ENCODE measurements around the gene ECI2. TPM values are rescaled to one million over a fixed set of nuclear protein-coding genes. Genes with fewer than 3 reads are reported as not detected.

Gene ECI2
- total RNA-seq, 1 donor from 2014 or later: 150 TPM

GRCh38 chr6:4155848-4156466, 20.6 kb upstream of the ECI2 start:
- intact Hi-C loops (cut with DNase I): loop anchor here (2.0 kb wide), 1 partner anchor 101 kb away; no protein-coding TSS in a partner anchor
- peak; percentile 74 for ATAC-seq
- no peak for DNase-seq (ENCODE audit: missing footprints)

- ATAC-seq: no peak
- intact Hi-C loops (cut with DNase I): no loop called here
- no peak for DNase-seq (ENCODE audit: missing footprints)
Measured at GRCh38 chr6:4153514-4153985, 18.2 kb upstream of the ECI2 start.

GRCh38 chr6:4145083-4145482, 9.7 kb upstream of the ECI2 start:
- ATAC-seq (no peak), DNase-seq (ENCODE audit: missing footprints) (no peak)
- intact Hi-C loops (cut with DNase I): no loop called here

GRCh38 chr6:4139272-4139671, 3.9 kb upstream of the ECI2 start:
- ATAC-seq (no peak), DNase-seq (ENCODE audit: missing footprints) (no peak)
- intact Hi-C loops (cut with DNase I): no loop called here

GRCh38 chr6:4138186-4138585, 2.8 kb upstream of the ECI2 start:
- intact Hi-C loops (cut with DNase I): no loop called here
- DNase-seq (ENCODE audit: missing footprints) (no peak), ATAC-seq (no peak)

- no peak for ATAC-seq
- intact Hi-C loops (cut with DNase I): no loop called here
Measured at GRCh38 chr6:4136354-4136831, 1.0 kb upstream of the ECI2 start.

GRCh38 chr6:4135665-4136353, 434 bp upstream of the ECI2 start:
- intact Hi-C loops (cut with DNase I): loop anchor here (2.0 kb wide), 1 partner anchor 115 kb away; a partner anchor contains a TSS
- ATAC-seq: peak; percentile 97
- peak; percentile 98 for DNase-seq (ENCODE audit: missing footprints)

More at GRCh38 chr6:4136354-4136831, 1.0 kb upstream of the ECI2 start:
- no peak for DNase-seq (ENCODE audit: missing footprints)

GRCh38 chr6:4133941-4134838, 1.2 kb downstream of the ECI2 start:
- ATAC-seq: no peak
- intact Hi-C loops (cut with DNase I): loop anchor here (2.0 to 5.0 kb wide), 2 partner anchors 77 to 113 kb away; a partner anchor contains a TSS
- DNase-seq (ENCODE audit: missing footprints): no peak

GRCh38 chr6:4130357-4130987, 4.9 kb downstream of the ECI2 start:
- intact Hi-C loops (cut with DNase I): loop anchor here (5.0 kb wide), 1 partner anchor 73 kb away; no protein-coding TSS in a partner anchor
- ATAC-seq (no peak), DNase-seq (ENCODE audit: missing footprints) (no peak)

- ATAC-seq: no peak
- intact Hi-C loops (cut with DNase I): no loop called here
- DNase-seq (ENCODE audit: missing footprints): no peak
Measured at GRCh38 chr6:4129446-4129845, 5.9 kb downstream of the ECI2 start.

- DNase-seq (ENCODE audit: missing footprints) (no peak), ATAC-seq (no peak)
- intact Hi-C loops (cut with DNase I): no loop called here
Measured at GRCh38 chr6:4128748-4129147, 6.6 kb downstream of the ECI2 start.

GRCh38 chr6:4128072-4128471, 7.3 kb downstream of the ECI2 start:
- no peak for ATAC-seq
- intact Hi-C loops (cut with DNase I): no loop called here
- DNase-seq (ENCODE audit: missing footprints): no peak

GRCh38 chr6:4125933-4126864, 9.2 kb downstream of the ECI2 start:
- intact Hi-C loops (cut with DNase I): no loop called here
- peak; percentile 71 for ATAC-seq
- no peak for DNase-seq (ENCODE audit: missing footprints)

- DNase-seq (ENCODE audit: missing footprints) (no peak), ATAC-seq (no peak)
- intact Hi-C loops (cut with DNase I): no loop called here
Measured at GRCh38 chr6:4125500-4125899, 9.9 kb downstream of the ECI2 start.

GRCh38 chr6:4124351-4124750, 11.0 kb downstream of the ECI2 start:
- DNase-seq (ENCODE audit: missing footprints) (no peak), ATAC-seq (no peak)
- intact Hi-C loops (cut with DNase I): no loop called here

- intact Hi-C loops (cut with DNase I): no loop called here
- DNase-seq (ENCODE audit: missing footprints) (no peak), ATAC-seq (no peak)
Measured at GRCh38 chr6:4115741-4116140, 19.6 kb downstream of the ECI2 start.

- DNase-seq (ENCODE audit: missing footprints) (no peak), ATAC-seq (no peak)
- intact Hi-C loops (cut with DNase I): no loop called here
Measured at GRCh38 chr6:4114123-4114522, 21.3 kb downstream of the ECI2 start.

- DNase-seq (ENCODE audit: missing footprints) (no peak), ATAC-seq (no peak)
- intact Hi-C loops (cut with DNase I): no loop called here
Measured at GRCh38 chr6:4113649-4114048, 21.7 kb downstream of the ECI2 start.
